CD4-positive, alpha-beta T cell (primary cell): Measurements from ENCODE around the gene PTPRM. TPM values are rescaled to one million over a fixed set of nuclear protein-coding genes. Genes with fewer than 3 reads are reported as not detected.

Experiments
- ATAC-seq: fragments of 200-7000 bp; cut with Tn5 transposase; one replicate; pipeline ENCODE4 v1.10.0; 2022; ENCODE audit warnings: mild to moderate bottlenecking; ENCODE audit not compliant: poor library complexity
- CTCF ChIA-PET: fragments of 350-600 bp; sonication (Branson Sonifier 250); formaldehyde crosslinking; loops from one replicate; lab custom pipeline; 2021; ENCODE audit warnings: antibody characterized with exemption, inconsistent platforms; lab: Charles Lee
- POLR2A ChIA-PET: fragments of 350-600 bp; sonication (Branson Sonifier 250); formaldehyde crosslinking; loops from one replicate; lab custom pipeline; 2021; ENCODE audit warnings: antibody characterized with exemption, inconsistent platforms; lab: Charles Lee
- DNase-seq, 14 experiments: peaks; one replicate each; pipeline ENCODE4 v3.0.0-alpha.2; 2013 to 2020; ENCODE audit warnings: mixed read lengths in 2 of 14
- H3K27ac ChIP-seq, 2 donors: one replicate each; pipeline versions ENCODE4 v1.5.1 to v1.7.0; 2013; ENCODE audit warnings: low read length in 2 of 2, low read depth in 1 of 2, mild to moderate bottlenecking in 1 of 2
- H3K27me3 ChIP-seq, 2 experiments: 1 replicate in 1 of 2; 2 replicates in 1 of 2; pipeline versions ENCODE4 v1.6.1 to v1.7.0; 2013; ENCODE audit warnings: low read length in 2 of 2, control low read depth in 1 of 2, mild to moderate bottlenecking in 1 of 2, moderate library complexity in 1 of 2; ENCODE audit not compliant: insufficient read depth in 2 of 2, control insufficient read depth in 1 of 2
- H3K36me3 ChIP-seq: one replicate; pipeline ENCODE4 v1.6.1; 2013; ENCODE audit warnings: low read length, control low read depth; ENCODE audit not compliant: insufficient read depth
- H3K4me1 ChIP-seq: one replicate; pipeline ENCODE4 v1.6.1; 2013; ENCODE audit warnings: low read length, control low read depth; ENCODE audit not compliant: insufficient read depth
- H3K4me3 ChIP-seq: one replicate; pipeline ENCODE4 v1.5.1; 2013; ENCODE audit warnings: mild to moderate bottlenecking, low read length, moderate library complexity
- H3K9me3 ChIP-seq, 2 experiments: 1 replicate in 1 of 2; 2 replicates in 1 of 2; pipeline versions ENCODE4 v1.6.1 to v1.7.0; 2013; ENCODE audit warnings: low read length in 2 of 2, mild to moderate bottlenecking in 2 of 2, control low read depth in 1 of 2, moderate library complexity in 1 of 2; ENCODE audit not compliant: control insufficient read depth in 1 of 2, insufficient read depth in 1 of 2
- H3K27ac Mint-ChIP-seq: one replicate; pipeline ENCODE4 v1.8.0; 2020; ENCODE audit warnings: mixed read lengths
- H3K27me3 Mint-ChIP-seq: one replicate; pipeline ENCODE4 v1.8.0; 2021; ENCODE audit warnings: mixed read lengths
- H3K36me3 Mint-ChIP-seq: one replicate; pipeline ENCODE4 v1.8.0; 2021; ENCODE audit warnings: low read depth, mixed read lengths
- H3K4me1 Mint-ChIP-seq: one replicate; pipeline ENCODE4 v1.8.0; 2021; ENCODE audit warnings: low read depth, mixed read lengths
- H3K4me3 Mint-ChIP-seq: one replicate; pipeline ENCODE4 v1.8.0; 2020; ENCODE audit warnings: mild to moderate bottlenecking, mixed read lengths
- H3K9me3 Mint-ChIP-seq: one replicate; pipeline ENCODE4 v1.8.0; 2020; ENCODE audit warnings: mixed read lengths
- intact Hi-C, 2 experiments: fragments of 100-400 bp; cut with DNase I in 1 of 2; cut with micrococcal nuclease in 1 of 2; formaldehyde crosslinking; loops; one replicate each; pipeline versions ENCODE4 v1.15.1 to v1.9.0; 2023 to 2025; cut with DNase I, micrococcal nuclease
- total RNA-seq, 174 experiments: library from RNA in 2 of 174; stranded (reverse) in 2 of 174; gene quantifications; one replicate each; pipeline ENCODE4 v1.2.3 and lab custom pipeline; 2021 to 2026
- TF ChIP-seq, protein P1 (sequence below): fragments of 200-600 bp; IDR thresholded peaks from one replicate; pipeline ENCODE4 v1.8.0; 2022; ENCODE audit warnings: antibody characterized with exemption, mild to moderate bottlenecking

The PTPRM gene
- total RNA-seq, 2 experiments from 2014 or later: 21.7 to 21.9 TPM

DNA sequence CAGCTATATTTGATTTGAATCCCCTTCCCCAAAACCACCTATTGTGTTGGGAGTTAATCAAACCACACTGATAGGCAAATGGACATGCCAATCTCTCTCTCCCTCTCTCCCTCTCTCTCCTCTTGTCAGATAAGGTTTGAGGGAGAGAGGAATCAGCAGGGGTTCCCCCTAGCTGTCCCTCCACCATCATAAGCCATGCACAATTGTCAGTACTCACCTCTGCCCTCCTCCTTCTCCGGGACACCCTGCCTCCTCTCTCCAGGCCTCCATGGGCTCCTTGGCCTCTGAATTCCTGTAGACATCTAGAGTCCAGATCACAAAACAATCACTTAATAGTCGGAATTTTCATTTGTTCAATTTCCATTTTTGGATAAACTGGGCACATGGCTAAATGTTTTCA lies 798.4 kb downstream of the PTPRM start:
- Histone ChIP-seq H3K27ac (no peak overlapping the region), H3K36me3 (no peaks in the 10 kb centered on the region), H3K4me3 (no peak overlapping the region), H3K4me1 (peaks cover 5% of the 10 kb centered on the region), H3K27me3 (peaks cover 0 to 6% of the 10 kb centered on the region in 2 experiments), H3K9me3 (peaks cover 0 to 8% of the 10 kb centered on the region in 2 experiments)
- TF ChIP-seq, protein P1, sequence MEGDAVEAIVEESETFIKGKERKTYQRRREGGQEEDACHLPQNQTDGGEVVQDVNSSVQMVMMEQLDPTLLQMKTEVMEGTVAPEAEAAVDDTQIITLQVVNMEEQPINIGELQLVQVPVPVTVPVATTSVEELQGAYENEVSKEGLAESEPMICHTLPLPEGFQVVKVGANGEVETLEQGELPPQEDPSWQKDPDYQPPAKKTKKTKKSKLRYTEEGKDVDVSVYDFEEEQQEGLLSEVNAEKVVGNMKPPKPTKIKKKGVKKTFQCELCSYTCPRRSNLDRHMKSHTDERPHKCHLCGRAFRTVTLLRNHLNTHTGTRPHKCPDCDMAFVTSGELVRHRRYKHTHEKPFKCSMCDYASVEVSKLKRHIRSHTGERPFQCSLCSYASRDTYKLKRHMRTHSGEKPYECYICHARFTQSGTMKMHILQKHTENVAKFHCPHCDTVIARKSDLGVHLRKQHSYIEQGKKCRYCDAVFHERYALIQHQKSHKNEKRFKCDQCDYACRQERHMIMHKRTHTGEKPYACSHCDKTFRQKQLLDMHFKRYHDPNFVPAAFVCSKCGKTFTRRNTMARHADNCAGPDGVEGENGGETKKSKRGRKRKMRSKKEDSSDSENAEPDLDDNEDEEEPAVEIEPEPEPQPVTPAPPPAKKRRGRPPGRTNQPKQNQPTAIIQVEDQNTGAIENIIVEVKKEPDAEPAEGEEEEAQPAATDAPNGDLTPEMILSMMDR: no peak
- H3K4me1 Mint-ChIP-seq: no peaks in the 10 kb centered on the region
- ChIA-PET CTCF (no interaction called here), POLR2A (no interaction called here)
- intact Hi-C loops: loop anchor here in 1 of 2 experiments (5.0 kb wide), 1 partner anchor 313 kb away; no protein-coding TSS in a partner anchor
- no peak overlapping the region for H3K27ac Mint-ChIP-seq
- peaks cover 14% of the 10 kb centered on the region for H3K27me3 Mint-ChIP-seq
- no peak overlapping the region for H3K4me3 Mint-ChIP-seq
- DNase-seq (no peak), ATAC-seq (no peak)
- no peaks in the 10 kb centered on the region for H3K9me3 Mint-ChIP-seq
- H3K36me3 Mint-ChIP-seq: no peaks in the 10 kb centered on the region

DNA sequence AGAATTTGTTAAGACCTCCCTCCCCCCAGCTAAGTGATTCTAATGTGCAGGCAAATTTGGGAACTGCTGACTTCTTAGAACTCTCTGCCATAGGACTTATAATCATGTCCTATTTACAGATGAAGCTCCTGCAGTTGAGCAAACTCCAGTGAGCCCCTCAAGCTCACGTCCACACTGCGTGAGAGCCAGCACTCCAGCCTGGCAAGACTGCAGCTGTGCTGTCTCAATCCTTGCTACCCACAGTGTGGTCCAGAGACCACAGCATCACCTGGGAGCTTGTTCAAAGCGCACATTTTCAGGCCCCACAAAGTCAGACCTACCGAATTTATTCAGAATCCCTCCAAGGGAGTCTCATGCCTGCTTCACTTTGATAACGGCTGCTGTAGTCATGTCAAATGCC lies 799.0 kb downstream of the PTPRM start:
- DNase-seq: no peak
- H3K4me3 ChIP-seq: no peak overlapping the region
- no peak for ATAC-seq
- Mint-ChIP-seq H3K9me3 (no peaks in the 10 kb centered on the region), H3K27ac (no peak overlapping the region), H3K4me3 (no peak overlapping the region), H3K36me3 (no peaks in the 10 kb centered on the region), H3K27me3 (peaks cover 14% of the 10 kb centered on the region), H3K4me1 (no peaks in the 10 kb centered on the region)
- peaks cover 0 to 6% of the 10 kb centered on the region in 2 experiments for H3K27me3 ChIP-seq
- H3K27ac ChIP-seq: no peak overlapping the region
- H3K36me3 ChIP-seq: no peaks in the 10 kb centered on the region
- peaks cover 5% of the 10 kb centered on the region for H3K4me1 ChIP-seq
- TF ChIP-seq, protein P1: no peak
- peaks cover 0 to 8% of the 10 kb centered on the region in 2 experiments for H3K9me3 ChIP-seq
- ChIA-PET CTCF (no interaction called here), POLR2A (no interaction called here)
- intact Hi-C loops: loop anchor here in 1 of 2 experiments (5.0 kb wide), 1 partner anchor 314 kb away; no protein-coding TSS in a partner anchor

DNA sequence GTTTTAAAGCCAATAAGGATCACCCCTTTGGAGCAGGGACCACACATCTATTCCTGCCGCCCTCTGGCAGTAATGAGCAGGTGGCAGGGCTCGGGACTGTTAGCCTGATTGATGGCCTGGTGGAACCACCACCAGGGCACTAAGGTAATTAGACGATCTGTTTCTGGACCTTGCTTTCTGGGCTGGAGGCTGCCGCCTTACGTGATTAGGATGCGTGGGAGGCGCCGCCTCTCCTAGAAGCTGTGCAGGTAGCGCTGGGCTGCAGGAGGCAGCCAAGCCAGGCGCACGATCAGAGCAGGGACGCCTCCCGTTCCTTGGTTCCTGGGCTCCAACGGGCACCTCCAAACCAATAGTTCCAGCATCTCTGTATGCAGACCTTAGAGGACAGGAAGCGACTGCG lies 799.5 kb downstream of the PTPRM start:
- Mint-ChIP-seq H3K4me3 (peak overlapping the region; percentile 78), H3K27ac (no peak overlapping the region), H3K27me3 (peaks cover 14% of the 10 kb centered on the region), H3K36me3 (no peaks in the 10 kb centered on the region), H3K4me1 (no peaks in the 10 kb centered on the region), H3K9me3 (no peaks in the 10 kb centered on the region)
- TF ChIP-seq, protein P1: no peak
- peak overlapping the region; percentile 47 for H3K4me3 ChIP-seq
- peaks cover 0 to 6% of the 10 kb centered on the region in 2 experiments for H3K27me3 ChIP-seq
- intact Hi-C loops: loop anchor here in 1 of 2 experiments (5.0 kb wide), 1 partner anchor 314 kb away; no protein-coding TSS in a partner anchor
- no peak for ATAC-seq
- no peak for DNase-seq
- POLR2A ChIA-PET: no interaction called here
- H3K4me1 ChIP-seq: peaks cover 5% of the 10 kb centered on the region
- H3K9me3 ChIP-seq: peaks cover 0 to 8% of the 10 kb centered on the region in 2 experiments
- H3K36me3 ChIP-seq: no peaks in the 10 kb centered on the region
- CTCF ChIA-PET: no interaction called here
- no peak overlapping the region for H3K27ac ChIP-seq
